ENCODE data around the gene COPS7B. TPM values are rescaled to one million over a fixed set of nuclear protein-coding genes. Genes with fewer than 3 reads are reported as not detected.

Gene COPS7B
- polyA plus RNA-seq, 4 donors: 47.2 to 71.5 (median 63.1) TPM

Other genes with a start within 250 kb of the COPS7B start
- gene TEX44, start 193.6 kb upstream of the COPS7B start, polyA plus RNA-seq (ENCODE audit: insufficient read length in 4 of 4): not detected
- 1,000 to 10,000 TPM; 1,980 to 2,418 (median 2,231) TPM for gene PTMA, start 77.9 kb upstream of the COPS7B start, polyA plus RNA-seq (ENCODE audit: insufficient read length in 4 of 4)
- gene PDE6D, start 5.2 kb upstream of the COPS7B start, polyA plus RNA-seq (ENCODE audit: insufficient read length in 4 of 4): 10 to 100 TPM; 26.0 to 27.8 (median 27.6) TPM
- under 1 TPM; 0.34 to 0.79 (median 0.63) TPM for gene NPPC, start 140.0 kb downstream of the COPS7B start, polyA plus RNA-seq (ENCODE audit: insufficient read length in 4 of 4)
- gene DIS3L2, start 175.3 kb downstream of the COPS7B start, polyA plus RNA-seq (ENCODE audit: insufficient read length in 4 of 4): 10 to 100 TPM; 28.8 to 47.2 (median 36.4) TPM

All from left renal cortex interstitium (tissue), 4 donors.